Breast epithelium (tissue), 4 donors: ENCODE results near the gene KCNA2. TPM values are rescaled to one million over a fixed set of nuclear protein-coding genes. Genes with fewer than 3 reads are reported as not detected.

Source experiments
- DNase-seq, 2 donors: peaks; one replicate each; pipeline ENCODE4 v3.0.0-alpha.2; 2019; ENCODE audit warnings: low spot score in 2 of 2
- H3K27ac ChIP-seq, 2 donors: fragments of 200-600 bp; sonication (generic) in 1 of 2; one replicate each; pipeline ENCODE4 v1.5.1; 2016 to 2019; ENCODE audit warnings: mild to moderate bottlenecking in 1 of 2
- H3K27me3 ChIP-seq, 2 donors: fragments of 200-600 bp; sonication (generic) in 1 of 2; one replicate each; pipeline versions ENCODE4 v1.5.1 to v1.6.0; 2017 to 2019; ENCODE audit warnings: control low read depth in 1 of 2, mild to moderate bottlenecking in 1 of 2
- H3K36me3 ChIP-seq: fragments of 200-600 bp; one replicate; pipeline ENCODE4 v1.5.1; 2019
- H3K4me1 ChIP-seq, 2 donors: fragments of 200-600 bp; sonication (generic); one replicate each; pipeline ENCODE4 v1.5.1; 2016 to 2019; ENCODE audit warnings: control low read depth in 1 of 2
- H3K4me3 ChIP-seq, 3 donors: fragments of 200-600 bp; sonication (generic); 1 replicate in 2 of 3; 2 replicates in 1 of 3; pipeline ENCODE4 v1.5.1; 2016 to 2019; ENCODE audit warnings: mild to moderate bottlenecking in 3 of 3, moderate library complexity in 2 of 3
- H3K9me3 ChIP-seq, 2 donors: fragments of 200-600 bp; sonication (generic) in 1 of 2; one replicate each; pipeline ENCODE4 v1.5.1; 2016 to 2019; ENCODE audit warnings: control low read depth in 1 of 2
- POLR2A ChIP-seq: fragments of 450-650 bp; IDR thresholded peaks from one replicate; pipeline ENCODE4 v1.6.1; 2016; ENCODE audit warnings: antibody characterized with exemption, mild to moderate bottlenecking, moderate library complexity
- POLR2AphosphoS5 ChIP-seq, 3 donors: sonication (generic); formaldehyde crosslinking; IDR thresholded peaks; one replicate each; pipeline ENCODE4 v1.6.1; 2017; ENCODE audit warnings: antibody characterized with exemption in 3 of 3
- intact Hi-C: fragments of 100-400 bp; cut with DNase I; formaldehyde crosslinking; loops from one replicate; pipeline ENCODE4 v1.15.1; 2023; ENCODE audit warnings: low total_unique reads
- total RNA-seq, 3 donors: library from RNA; depleted of rRNA; stranded (reverse); fragments of >200 nt; gene quantifications; one replicate each; pipeline ENCODE4 v1.1.0, GENCODE V29; 2016
- TF ChIP-seq, protein P1 (sequence below), 3 donors: fragments of 450-650 bp; IDR thresholded peaks; one replicate each; pipeline ENCODE4 v1.5.1; 2016 to 2017; ENCODE audit warnings: antibody characterized with exemption in 3 of 3, mild to moderate bottlenecking in 3 of 3, moderate library complexity in 3 of 3

The KCNA2 gene
- total RNA-seq, 3 donors from 2014 or later = 0.33 to 13.8 (median 0.59) TPM

DNA sequence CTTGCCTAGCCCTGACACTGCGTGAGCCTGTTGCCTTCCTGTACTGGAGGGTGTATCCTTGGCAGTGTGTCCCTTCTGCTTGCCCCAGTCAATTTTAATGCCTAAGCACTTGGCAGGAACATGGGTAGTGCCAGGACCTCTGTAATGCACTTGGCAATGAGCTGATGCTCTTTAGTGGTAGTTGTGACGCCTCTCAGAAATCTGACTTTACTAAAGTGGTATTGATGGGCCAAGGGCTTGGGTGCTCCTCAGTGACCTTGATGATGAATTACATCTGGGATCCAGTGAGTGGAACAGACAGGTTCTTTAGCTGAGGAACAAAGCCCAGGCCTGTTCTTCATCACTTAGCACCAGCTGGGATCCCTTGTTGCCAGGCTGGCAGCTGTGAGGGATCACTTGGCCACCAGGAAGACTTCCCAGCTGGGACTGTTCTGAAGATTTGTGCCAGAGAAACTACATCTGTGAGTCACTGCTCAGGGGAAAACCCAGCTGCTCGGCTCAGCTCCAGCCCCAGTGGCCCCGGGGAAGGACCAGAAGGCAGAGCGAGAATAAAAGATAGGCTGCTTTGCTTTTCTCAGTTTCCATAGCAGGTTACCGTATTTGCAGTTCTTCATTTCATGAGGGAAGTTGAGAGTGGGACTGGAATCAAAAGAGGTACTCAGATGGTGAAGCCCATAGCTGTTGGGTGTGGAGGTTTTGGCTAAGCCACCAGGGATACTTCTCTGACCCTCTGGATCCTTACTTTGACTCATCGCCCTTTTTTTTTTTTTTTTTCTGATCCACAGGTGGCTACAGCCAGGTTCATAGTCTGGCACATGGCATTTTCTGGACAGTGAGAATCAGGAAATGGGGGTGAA lies 28.5 kb upstream of the KCNA2 start:
- peak overlapping the region in 1 of 2 donors; percentile 36 for H3K27ac ChIP-seq
- peak; percentile 59 to 66 for DNase-seq

DNA sequence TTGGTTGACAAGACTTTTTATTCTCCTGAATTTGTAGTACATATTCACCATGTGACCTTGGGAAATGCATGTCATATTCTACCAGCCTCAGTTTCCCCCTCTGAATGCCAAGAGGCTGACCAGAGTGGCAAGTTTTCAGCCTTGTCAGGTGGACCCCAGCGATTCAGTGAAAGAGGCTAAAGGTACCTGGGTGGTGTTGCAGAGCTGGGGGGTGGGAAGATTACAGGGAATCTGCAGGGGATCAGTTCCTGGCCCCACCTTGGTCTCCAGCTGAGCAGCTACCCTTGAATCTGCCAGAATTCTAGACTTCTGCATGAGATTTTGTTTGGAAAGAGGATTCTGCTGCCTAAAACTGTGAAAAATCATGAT lies 27.9 kb upstream of the KCNA2 start:
- no peaks in the 10 kb centered on the region for H3K36me3 ChIP-seq
- no peak overlapping the region for H3K4me3 ChIP-seq
- peak overlapping the region in 1 of 2 donors; percentile 9 for H3K27ac ChIP-seq
- no peaks in the 10 kb centered on the region for H3K4me1 ChIP-seq
- no peak for TF ChIP-seq POLR2A
- TF ChIP-seq POLR2AphosphoS5 (IDR thresholded peaks at IDR 0.05) = no peak
- TF ChIP-seq, protein P1, sequence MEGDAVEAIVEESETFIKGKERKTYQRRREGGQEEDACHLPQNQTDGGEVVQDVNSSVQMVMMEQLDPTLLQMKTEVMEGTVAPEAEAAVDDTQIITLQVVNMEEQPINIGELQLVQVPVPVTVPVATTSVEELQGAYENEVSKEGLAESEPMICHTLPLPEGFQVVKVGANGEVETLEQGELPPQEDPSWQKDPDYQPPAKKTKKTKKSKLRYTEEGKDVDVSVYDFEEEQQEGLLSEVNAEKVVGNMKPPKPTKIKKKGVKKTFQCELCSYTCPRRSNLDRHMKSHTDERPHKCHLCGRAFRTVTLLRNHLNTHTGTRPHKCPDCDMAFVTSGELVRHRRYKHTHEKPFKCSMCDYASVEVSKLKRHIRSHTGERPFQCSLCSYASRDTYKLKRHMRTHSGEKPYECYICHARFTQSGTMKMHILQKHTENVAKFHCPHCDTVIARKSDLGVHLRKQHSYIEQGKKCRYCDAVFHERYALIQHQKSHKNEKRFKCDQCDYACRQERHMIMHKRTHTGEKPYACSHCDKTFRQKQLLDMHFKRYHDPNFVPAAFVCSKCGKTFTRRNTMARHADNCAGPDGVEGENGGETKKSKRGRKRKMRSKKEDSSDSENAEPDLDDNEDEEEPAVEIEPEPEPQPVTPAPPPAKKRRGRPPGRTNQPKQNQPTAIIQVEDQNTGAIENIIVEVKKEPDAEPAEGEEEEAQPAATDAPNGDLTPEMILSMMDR (IDR thresholded peaks at IDR 0.05) = no peak
- no peaks in the 10 kb centered on the region for H3K27me3 ChIP-seq
- intact Hi-C loops = no loop called here
- DNase-seq = no peak
- no peaks in the 10 kb centered on the region for H3K9me3 ChIP-seq

More for the DNA sequence above, 28.5 kb upstream of the KCNA2 start:
- no peaks in the 10 kb centered on the region for H3K4me1 ChIP-seq
- no peaks in the 10 kb centered on the region for H3K36me3 ChIP-seq
- intact Hi-C loops = loop anchor here (5.0 kb wide), 1 partner anchor 138 kb away; no protein-coding TSS in a partner anchor
- H3K9me3 ChIP-seq = no peaks in the 10 kb centered on the region
- no peaks in the 10 kb centered on the region for H3K27me3 ChIP-seq
- no peak overlapping the region for H3K4me3 ChIP-seq
- TF ChIP-seq POLR2AphosphoS5 (IDR thresholded peaks at IDR 0.05) = no peak
- no peak for TF ChIP-seq POLR2A
- TF ChIP-seq, protein P1 (IDR thresholded peaks at IDR 0.05) = no peak

DNA sequence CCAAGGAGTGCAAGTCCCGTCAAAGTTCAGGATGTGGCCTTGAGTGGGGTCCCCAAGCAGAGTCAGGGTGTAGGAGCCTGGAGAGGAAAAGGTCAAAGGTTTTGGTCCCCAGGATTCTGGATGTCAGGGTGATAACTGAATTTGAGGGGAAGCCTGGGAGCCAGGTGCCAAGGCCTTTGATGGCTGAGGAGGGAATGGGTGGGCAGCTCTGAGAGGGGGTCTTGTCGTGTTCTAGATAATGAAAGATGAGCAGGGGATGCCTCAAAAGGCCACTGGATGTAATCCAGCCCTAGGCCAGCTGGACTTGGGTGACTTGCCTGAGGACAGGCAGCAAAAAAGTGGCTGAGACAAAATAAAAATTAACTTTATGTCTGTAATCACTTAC lies 27.5 kb upstream of the KCNA2 start:
- Histone ChIP-seq H3K4me1 (no peaks in the 10 kb centered on the region), H3K9me3 (no peaks in the 10 kb centered on the region), H3K27ac (no peak overlapping the region), H3K27me3 (no peaks in the 10 kb centered on the region), H3K4me3 (no peak overlapping the region), H3K36me3 (no peaks in the 10 kb centered on the region)
- no peak for DNase-seq
- intact Hi-C loops = no loop called here
- TF ChIP-seq, protein P1 (IDR thresholded peaks at IDR 0.05) = no peak
- TF ChIP-seq POLR2A = no peak

GRCh38 chr1:110631836-110632620 lies 25.9 kb upstream of the KCNA2 start:
- Histone ChIP-seq H3K4me3 (no peak overlapping the region), H3K36me3 (no peaks in the 10 kb centered on the region), H3K27ac (no peak overlapping the region), H3K27me3 (no peaks in the 10 kb centered on the region), H3K4me1 (no peaks in the 10 kb centered on the region), H3K9me3 (no peaks in the 10 kb centered on the region)
- no peak for TF ChIP-seq POLR2A
- TF ChIP-seq, protein P1 (IDR thresholded peaks at IDR 0.05) = no peak
- TF ChIP-seq POLR2AphosphoS5 (IDR thresholded peaks at IDR 0.05) = no peak
- no peak for DNase-seq
- intact Hi-C loops = no loop called here
